ENCODE results near the gene SULT1A2.
"Not testable (repeated sequence)": the region's sequence is repeated elsewhere in the genome, so short reads cannot be mapped to it uniquely, and the experiment has no call there.

SULT1A2 gene

DNA sequence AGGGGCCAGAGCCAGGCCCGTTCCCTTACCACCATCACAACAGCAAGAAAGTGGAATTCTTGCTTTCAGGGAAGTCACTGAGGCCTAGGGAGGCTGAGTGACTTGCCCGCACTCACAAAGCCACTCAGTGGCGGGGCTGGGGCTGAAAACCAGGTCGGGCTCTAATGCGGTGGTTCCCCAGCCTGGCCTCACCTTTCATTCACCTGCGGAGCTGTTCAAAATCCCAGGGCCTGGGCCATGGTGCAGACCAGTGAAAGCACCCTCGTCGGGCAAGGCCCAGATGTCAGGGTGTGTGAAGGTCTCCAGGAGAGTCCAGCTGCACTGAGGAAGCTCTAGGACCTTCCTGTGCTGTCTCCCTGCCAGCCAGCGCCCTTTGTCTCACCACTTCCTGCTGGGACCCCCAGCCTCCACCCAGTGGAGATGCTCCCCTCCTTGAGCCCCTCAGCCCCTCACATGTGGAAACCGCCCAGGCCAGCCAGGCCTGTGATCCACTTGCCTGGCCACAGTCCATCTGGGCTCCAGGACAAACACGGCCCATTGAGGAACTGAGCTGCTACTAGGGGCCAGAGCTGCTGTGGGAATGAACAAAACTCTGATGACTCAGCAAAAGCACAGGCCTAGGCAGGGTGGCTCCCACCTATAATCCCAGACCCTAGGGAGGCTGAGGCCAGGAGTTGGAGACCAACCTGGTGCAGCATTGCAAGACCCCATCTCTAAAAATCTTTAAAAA lies 12.2 kb upstream of the SULT1A2 start:
- DNase-seq: not testable (repeated sequence)

DNA sequence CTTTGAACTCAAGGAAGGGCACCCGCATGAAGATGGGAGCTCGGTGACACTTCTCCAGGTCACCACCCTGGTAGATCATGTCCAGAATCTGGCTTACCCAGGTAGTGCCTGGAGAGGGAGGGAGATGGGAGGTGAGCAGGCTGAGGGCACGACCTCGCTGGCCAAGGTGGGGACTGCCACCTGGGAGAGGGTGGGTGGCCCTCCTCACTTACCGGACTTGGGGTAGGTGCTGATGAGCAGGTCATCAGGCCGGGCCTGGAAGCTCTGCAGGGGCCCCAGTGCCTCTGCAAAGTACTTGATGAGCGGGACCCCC lies 11.6 kb upstream of the SULT1A2 start:
- not testable (repeated sequence) for DNase-seq

DNA sequence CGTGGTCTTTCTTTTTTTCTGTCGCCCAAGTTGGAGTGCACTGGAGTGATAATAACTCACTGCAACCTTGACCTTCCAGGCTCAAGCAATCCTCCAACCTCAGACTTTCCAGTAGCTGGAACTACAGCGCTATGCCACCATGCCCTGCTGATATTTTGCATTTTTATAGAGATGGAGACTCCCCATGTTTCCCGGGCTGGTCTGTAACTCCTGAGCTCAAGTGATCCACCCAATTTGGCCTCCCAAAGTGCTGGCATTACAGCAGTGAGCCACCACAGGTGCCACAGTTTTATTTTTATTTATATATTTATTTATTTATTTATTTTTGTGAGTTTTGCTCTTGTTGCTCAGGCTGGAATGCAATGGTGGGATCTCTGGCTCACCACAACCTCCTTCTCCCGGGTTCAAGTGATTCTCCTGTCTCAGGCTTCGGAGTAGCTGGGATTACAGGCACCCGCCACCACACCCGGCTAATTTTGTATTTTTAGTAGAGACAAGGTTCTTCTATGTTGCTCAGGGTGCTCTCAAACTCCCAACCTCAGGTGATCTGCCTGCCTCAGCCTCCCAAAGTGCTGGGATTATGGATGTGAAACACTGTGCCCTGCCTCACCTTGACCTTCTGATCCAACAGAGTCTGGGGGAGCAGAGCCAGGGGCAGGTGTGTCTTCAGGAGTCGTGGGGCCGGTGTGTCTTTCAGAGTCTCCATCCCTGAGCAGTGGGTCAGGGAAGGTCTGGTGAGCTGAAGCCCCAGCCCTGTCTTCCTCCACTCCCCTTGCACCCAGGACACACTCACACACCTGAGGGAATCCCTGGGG lies 11.0 kb upstream of the SULT1A2 start:
- not testable (repeated sequence) for DNase-seq

DNA sequence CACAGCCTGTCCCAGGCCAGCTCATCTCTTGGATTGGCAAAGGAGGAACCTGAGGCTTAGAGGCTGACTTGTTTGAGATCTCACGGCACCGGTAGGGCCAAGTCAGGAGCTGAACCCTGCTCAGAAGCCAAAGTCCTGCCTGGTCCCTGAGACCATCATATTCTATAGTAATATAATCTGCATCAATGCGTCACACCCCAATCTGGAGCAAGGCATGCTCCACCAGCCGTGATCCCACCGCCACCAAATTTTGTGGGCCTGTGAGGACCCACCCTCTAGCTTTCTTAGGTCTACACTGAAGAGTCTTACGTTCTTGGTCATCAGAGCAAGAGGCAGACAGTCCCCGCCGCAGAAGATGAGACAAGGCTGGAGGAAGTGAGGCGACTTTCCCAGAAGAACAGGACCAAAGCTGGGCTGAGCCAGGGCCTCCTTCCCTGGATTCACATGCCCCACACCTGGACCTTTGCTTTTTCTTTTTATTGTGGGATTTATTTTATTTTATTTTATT lies 10.3 kb upstream of the SULT1A2 start:
- no peak for DNase-seq

DNA sequence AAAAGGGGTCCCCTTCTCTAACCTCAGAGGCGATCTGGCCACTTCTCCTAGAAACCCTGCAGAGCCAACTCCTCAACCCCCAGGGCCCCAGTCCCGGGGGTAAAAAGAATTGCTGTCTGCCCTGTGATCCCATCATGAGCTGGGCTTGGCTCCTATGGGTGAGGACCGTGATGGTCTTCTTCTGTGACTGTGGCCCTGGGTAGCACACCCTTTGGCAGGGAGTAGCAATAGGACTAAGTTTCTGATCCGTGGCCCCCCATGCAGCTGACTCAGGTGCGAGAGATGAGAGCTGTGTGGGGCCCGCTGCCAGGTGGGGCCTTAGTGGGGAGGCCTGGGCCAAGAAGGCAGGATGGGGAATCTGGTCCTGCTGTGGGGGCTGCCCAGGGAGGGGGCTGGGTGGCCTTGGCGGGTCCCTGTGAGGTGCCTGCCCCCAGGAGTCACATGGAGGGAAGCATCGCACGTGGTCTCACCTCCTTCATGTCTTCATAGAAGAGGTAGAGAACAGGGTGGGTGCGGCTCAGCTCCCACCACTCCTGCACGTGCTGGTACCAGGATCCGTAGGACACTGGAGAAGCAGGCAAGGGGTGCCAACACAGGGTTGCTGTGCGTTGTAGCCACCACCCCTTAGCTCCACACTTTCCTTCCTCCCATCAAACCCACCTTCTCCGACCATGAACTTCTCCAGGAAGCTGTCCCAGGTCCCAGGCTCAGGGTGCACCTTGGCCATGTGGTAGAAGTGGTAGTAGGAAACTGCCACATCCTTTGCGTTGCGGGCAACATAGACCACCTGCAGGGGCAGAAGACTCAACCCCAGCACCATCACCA lies 9.7 kb upstream of the SULT1A2 start:
- no peak for DNase-seq

DNA sequence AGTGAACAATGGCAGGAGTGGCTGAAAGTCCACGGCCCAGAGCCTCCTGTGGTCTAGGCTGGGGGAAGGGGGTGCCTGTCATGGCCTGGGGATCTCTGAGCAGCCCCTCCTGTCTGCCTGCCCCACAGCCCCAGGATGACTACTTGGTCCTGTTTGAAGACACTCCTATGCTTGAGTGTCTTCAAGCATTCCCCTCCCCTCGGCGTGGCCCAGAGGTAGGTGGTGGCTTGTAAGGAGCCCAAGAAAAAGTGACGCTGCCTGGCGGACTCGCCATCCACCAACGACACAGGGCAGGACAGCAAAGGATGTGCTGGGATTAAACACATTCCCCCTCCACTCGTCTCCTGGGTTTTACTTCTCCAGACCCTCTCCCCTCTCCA lies 7.3 kb upstream of the SULT1A2 start:
- no peak for DNase-seq

DNA sequence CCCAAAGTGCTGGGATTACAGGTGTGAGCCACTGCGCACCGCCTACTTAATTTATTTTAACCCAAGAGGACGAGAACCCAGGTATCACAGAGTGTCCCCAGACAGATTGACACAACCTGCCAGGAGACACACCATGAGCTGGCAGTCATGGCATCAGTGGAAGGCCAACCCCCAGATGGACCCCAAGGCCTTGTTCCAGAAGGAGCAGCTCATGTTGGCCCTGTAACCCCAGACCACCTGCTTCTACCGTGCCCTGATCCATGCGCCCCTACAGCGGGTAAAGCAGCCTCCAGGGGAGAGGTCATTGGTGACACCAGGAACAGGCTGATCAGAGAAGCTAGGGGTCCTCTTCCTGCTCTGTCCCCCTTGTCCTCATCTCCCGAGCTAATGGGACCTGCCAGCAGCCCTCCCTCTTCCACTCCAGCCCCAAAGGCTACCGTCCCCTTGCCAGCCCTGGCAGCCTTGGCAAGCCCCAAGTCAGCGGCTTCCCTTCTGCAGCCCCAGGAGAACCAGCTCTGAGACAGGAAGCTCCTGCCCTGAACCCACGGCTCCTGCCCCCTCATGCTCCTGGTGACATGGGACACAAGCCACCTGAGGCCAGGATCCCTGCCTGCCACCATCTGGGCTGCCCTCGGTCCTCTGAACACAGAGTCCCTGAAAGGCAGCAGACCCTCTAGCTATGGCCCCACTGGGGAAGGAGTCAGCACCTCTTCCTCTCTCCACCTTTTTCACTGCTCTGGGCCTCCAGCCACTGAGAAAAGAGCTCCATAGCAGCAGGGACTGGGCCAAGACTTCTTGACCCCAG lies 6.7 kb upstream of the SULT1A2 start:
- DNase-seq: no peak

DNA sequence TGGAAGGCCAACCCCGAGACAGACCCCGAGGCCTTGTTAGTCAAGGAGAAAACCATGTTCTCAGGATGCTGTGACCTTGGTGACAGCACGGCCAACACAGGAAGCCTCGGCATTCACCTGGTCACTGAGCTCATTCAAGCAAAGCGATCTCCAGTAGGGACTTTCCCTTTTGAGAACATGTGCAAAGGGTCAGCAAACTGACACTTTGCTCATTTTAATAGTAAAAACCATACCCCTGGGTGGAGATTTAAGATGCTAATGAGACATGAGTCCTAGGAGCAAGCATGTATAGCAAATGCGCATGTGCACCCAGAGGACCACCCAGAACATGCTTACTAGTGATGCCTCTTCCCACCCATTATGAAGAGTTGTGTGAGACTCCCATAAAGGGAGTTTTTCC lies 5.7 kb upstream of the SULT1A2 start:
- DNase-seq: no peak

DNA sequence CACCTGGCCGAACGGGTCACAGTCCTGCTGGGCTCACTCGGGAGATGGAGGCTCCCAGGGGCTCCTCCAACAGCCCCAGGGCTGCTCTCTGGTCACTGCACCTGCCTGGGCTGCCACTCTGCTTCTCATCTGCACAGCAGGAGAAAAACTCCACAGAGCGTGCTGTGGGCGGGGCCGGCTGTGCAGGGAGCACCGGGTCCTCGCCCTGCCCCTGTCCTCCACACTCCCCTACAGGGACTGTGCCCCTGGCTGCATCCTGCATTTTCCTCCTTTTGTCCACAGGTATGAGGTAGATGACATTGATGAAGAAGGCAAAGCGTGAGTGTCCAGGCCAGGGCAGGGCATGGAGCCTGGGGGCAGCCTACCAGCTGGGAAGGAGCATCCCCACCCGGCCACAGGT lies 5.2 kb upstream of the SULT1A2 start:
- not testable (repeated sequence) for DNase-seq

DNA sequence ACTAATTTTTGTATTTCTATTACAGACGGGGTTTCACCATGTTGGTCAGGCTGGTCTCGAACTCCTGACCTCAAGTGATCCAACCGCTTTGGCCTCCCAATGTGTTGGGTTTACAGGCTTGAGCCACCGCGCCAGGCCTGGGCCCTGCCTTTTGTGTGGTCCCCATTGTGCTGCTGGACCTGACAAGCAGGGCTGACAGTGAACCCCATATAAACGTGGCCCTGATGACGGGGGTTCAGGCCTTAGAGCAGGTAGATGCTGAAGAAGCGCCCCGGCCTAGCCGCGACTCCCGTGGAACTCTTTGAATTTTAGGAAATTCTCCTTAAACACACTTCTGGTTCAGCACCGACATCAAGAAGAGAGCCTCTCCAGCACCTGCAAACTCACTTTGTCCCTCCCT lies 4.7 kb upstream of the SULT1A2 start:
- not testable (repeated sequence) for DNase-seq

DNA sequence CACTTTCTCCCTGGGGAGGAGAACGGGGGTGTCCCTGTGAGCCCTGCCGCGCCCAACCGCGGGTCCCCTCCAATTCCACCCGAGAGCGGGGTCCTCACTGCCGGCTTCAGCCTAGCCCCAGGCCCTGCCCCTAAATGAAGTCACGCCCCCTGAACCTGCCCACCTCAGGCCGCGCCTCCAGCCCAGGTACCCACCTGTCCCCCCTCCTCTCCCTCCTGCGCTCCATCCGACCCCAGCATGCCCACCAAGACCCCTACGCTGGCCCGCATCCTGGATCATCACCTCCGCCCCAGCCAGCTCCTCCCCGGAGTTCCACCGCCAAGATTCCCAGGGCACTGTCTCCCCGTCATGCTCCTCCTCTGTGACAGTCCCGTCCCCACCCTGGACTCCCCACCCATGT lies 4.1 kb upstream of the SULT1A2 start:
- not testable (repeated sequence) for DNase-seq

DNA sequence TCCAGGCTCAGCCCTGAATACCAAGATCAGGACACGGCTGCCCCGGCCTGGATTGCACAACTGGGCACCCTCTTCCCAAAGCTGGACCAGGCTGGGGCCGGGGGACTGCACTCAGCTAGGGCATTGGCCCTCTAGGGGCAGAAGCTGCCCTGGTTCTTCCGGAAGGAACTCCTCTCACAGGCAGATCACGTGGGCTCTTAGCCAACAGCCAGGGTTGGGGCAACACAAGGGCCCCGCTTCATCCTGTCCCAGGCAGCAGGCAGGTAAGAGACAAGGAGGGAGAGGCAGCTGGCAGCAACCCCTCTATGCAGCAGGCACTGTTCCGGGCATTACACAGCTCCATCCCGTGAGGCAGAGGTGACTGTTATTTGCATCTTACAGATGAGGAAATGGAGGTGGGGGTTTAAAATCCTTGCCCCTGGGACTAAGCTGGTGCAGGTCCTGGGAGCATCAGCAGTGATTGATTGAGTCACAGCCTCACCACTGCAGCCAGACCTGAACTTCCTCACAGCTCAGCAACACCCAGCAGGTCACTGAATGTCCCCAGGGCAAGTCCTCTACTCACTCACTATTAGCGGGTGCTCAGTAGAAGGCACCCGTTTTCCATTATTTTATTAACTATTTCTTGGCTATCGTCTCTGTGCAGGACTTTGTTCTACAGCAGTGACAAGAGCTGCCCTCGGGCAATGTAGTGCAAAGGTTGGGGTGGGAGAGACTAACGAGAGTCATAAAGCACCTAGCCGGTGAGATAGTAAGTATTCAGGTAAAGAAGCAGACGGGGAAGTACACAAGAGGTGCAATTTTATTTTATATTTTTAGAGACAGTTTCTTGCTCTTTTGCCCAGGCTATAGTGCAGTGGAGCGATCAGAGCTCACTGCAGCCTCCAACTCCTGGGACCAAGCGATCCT lies 2.8 kb upstream of the SULT1A2 start:
- not testable (repeated sequence) for DNase-seq

DNA sequence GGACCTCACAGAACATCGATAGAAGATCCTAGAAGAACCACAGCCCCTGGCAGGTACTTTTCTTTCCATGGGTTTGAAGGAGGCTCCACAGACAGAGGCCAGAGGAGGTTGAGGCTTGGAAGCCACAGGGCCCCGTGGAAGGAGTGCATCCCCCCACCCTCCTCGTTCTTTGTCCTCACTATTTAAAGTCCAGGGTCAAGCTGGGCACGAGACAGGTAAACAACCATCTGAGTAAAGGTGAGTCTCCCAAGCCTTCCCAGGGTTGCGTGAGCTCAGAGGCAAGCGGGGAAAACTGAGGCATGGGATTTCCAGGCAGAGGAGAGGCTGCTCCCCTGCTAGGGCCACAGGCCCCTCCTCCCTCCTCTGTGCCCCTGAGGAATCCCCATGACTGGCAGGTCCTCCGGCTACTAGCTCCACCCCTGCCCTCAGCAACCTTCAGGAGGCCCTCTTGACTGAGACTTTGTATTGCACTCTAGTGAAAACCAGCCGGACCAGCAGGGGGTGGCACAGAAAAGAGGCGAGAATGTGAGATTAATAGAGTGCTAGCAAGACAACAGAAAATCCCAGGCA lies 927 bp upstream of the SULT1A2 start:
- no peak for DNase-seq

DNA sequence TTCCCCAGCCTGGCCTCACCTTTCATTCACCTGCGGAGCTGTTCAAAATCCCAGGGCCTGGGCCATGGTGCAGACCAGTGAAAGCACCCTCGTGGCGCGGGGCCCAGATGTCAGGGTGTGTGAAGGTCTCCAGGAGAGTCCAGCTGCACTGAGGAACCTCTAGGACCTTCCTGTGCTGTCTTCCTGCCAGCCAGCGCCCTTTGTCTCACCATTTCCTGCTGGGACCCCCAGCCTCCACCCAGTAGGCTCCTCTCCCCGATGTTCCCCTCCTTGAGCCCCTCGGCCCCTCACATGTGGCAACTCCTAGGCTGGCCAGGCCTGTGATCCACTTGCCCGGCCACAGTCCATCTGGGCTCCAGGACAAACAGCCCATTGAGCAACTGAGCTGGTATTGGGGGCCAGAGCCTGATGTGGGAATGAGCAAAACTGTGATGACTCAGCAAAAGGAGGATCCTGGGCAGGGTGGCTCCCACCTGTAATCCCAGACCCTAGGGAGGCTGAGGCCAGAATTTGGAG lies 677 bp downstream of the SULT1A2 start:
- no peak for DNase-seq

DNA sequence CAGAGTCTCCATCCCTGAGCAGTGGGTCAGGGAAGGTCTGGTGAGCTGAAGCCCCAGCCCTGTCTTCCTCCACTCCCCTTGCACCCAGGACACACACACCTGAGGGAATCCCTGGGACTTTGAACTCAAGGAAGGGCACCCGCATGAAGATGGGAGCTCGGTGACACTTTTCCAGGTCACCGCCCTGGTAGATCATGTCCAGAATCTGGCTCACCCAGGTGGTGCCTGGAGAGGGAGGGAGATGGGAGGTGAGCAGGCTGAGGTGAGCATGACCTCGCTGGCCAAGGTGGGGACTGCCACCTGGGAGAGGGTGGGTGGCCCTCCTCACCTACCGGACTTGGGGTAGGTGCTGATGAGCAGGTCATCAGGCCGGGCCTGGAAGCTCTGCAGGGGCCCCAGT lies 1.4 kb downstream of the SULT1A2 start:
- DNase-seq: not testable (repeated sequence)

DNA sequence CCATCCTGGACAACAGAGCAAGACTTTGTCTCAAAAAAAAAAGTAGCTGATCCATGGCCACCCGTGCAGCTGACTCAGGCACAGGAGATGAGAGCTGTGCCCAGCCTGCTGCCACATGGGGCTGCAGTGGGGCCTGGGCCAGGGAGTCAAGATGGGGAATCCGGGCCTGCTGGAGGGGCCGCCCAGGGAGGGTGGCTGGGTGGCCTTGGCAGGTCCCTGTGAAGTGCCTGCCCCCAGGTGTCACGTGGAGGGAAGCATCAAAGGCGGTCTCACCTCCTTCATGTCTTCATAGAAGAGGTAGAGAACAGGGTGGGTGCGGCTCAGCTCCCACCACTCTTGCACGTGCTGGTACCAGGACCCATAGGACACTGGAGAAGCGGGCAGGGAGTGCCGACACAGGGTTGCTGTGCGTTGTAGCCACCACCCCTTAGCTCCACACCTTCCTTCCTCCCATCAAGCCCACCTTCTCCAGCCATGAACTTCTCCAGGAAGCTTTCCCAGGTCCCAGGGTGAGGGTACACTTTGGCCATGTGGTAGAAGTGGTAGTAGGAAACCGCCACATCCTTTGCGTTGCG lies 3.8 kb downstream of the SULT1A2 start:
- DNase-seq: no peak

DNA sequence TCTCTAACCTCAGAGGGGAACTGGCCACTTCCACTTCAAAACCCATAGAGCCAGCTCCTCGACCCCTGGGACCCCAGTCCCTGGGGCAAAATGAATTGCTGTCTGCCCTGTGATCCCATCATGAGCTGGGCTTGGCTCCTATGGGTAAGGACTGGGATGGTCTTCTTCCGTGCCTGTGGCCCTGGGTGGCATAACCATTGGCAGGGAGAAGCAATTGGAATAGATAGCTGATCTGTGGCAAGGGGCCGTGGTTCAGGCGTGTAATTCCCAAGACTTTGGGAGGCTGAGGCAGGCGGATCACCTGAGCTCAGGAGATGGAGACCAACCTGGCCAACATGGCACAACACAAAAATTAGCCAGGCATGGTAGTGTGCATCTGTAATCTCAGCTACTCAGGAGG lies 4.3 kb downstream of the SULT1A2 start:
- no peak for DNase-seq

DNA sequence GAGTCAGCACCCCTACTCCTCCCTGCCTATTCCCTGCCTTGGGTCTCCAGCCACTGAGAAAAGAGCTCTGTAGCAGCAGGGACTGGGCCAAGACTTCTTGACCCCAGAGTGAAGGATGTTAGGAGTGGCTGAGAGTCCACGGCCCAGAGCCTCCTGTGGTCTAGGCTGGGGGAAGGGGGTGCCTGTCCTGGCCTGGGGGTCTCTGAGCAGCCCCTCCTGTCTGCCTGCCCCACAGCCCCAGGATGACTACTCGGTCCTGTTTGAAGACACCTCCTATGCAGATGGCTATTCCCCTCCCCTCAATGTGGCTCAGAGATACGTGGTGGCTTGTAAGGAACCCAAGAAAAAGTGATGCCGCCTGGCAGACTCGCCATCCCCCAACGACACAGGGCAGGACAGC lies 5.5 kb downstream of the SULT1A2 start:
- DNase-seq: no peak

DNA sequence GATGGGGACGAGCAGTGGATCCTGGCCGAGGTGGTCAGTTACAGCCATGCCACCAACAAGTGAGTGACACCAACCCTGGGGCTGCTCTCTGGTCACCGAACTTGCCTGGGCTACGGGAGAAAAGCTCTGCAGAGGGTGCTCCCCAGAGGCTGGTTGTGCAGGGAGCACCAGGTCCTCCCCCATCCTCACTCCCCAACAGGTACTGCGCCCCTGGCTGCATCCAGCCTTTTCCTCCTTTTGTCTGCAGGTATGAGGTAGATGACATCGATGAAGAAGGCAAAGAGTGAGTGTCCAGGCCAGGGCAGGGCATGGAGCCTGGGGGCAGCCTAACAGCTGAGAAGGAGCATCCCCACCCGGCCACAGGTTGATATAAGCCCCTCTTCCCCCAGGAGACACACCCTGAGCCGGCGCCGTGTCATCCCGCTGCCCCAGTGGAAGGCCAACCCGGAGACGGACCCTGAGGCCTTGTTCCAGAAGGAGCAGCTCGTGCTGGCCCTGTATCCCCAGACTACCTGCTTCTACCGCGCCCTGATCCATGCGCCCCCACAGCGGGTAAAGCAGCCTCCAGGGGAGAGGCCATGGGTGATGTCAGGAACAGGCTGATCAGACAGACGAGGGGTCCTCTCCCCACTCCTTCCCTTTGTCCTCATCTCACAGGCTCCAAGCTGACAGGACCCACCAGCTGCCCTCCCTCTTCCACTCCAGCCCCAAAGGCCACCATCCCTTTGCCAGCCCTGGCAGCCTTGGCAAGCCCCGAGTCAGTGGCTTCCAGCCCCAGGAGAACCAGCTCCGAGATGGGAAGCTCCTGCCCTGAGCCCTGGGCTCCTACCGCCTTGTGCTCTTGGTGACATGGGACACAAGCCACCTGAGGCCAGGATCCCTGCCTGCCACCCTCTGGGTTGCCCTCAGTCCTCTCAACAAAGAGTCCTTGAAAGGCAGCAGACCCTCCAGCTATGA lies 6.2 kb downstream of the SULT1A2 start:
- DNase-seq: no peak

All from amniotic stem cell (primary cell).